Stimulated activated CD8-positive, alpha-beta memory T cell treated with anti-CD3 and anti-CD28 coated beads, Interleukin-4, amount 100 ng/mL, for 1 hour (primary cell): ENCODE data around the gene KCNMA1.

Experiments used
- DNase-seq, 2 donors: peaks; one replicate each; pipeline ENCODE4 v3.0.0-alpha.2; 2020; ENCODE audit warnings: low read depth in 2 of 2, low spot score in 1 of 2

The KCNMA1 gene

GRCh38 chr10:77173615-77174461 lies 463.8 kb downstream of the KCNMA1 start:
- DNase-seq, result peak; percentile 49 to 52

GRCh38 chr10:77172086-77172485 lies 465.5 kb downstream of the KCNMA1 start:
- no peak for DNase-seq

- no peak for DNase-seq
Observed at GRCh38 chr10:77168861-77169260, 468.7 kb downstream of the KCNMA1 start.

DNA sequence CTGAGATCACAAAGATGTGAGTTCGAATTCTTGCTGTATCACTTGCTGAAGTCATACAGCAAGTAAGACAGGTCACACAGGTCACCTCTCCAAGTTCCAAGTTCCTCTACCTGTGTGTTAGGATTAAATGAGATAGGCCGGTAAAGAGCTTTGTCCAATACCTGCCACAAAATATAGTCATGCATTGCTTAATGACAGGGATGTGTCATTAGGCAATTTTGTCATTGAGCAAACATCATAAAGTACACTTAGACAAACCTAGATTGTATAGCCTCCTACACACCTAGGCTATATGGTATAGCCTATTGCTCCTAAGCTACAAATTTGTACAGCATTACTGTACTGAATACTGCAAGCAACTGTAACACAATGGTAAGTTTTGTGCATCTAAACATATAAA lies 469.4 kb downstream of the KCNMA1 start:
- DNase-seq, result no peak

DNA sequence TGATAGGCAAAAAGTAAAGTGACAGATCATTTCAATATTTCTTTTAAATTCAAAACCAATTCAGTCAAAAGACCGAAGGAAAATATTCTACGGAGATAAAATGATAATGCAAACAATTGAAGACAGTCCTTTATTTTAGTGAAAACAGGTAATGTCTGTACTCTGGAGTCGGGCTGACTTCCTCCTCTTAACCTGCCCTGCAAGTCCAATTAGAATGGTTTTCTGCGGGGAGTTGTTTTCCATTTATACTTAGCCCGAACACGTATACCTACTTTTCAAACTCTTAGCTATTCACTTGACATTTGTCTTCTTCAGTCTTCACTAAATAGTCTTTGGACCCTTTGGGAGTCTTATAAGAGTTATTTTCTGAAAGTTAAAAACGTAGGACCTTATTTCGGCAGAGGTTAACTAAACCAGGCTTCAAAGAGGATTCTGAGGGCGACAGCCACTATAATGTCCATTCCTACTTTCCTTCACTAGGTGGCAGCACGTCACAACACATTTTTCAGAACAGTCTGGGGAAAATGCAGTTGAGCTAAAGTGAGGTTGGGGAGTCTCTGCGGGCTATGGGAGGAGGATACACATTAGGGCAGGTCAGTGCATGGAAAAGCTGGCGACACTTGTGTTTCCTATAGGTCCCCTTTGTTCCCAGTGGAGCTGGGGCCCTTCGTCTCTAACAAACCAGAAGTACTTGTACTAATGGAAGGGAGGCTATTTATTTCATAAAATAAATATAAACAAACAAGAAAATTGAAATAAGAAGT lies 472.0 kb downstream of the KCNMA1 start:
- peak in 1 of 2 donors; percentile 9 for DNase-seq

DNA sequence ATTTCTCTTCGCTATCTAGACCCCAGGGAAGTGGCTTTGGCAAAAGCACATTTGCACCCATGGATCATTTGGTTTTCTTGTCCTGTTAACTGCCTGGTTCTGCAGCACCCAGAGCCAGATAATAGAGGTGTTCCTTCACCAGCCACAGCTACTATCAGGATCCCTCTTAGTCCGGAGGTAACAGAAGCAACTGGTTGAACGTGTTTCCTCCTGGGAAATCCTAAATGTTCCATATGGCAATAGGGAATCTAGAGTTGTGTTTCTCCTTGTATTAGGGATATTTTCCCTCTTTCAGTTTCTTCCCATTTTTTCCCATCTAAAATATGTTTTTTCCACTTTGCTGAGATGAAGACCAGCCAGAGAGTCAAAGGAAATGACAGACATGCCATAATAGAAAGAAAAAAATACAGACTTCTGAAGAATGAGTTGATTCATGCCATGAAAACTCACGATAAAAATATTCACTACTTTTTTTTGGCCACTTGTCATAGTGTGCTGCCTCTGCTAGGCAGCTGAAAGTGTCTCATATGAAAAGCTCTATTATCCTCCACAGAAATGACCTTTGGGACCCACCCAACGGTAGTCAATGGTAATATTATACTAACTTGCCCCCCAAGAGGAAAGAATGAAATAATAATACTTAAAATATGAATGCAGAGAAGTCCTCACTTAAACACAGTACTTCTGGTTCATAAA lies 472.8 kb downstream of the KCNMA1 start:
- no peak for DNase-seq

GRCh38 chr10:77163670-77164348 lies 473.8 kb downstream of the KCNMA1 start:
- DNase-seq, result no peak

- no peak for DNase-seq
Observed at GRCh38 chr10:77162697-77163096, 474.9 kb downstream of the KCNMA1 start.

DNA sequence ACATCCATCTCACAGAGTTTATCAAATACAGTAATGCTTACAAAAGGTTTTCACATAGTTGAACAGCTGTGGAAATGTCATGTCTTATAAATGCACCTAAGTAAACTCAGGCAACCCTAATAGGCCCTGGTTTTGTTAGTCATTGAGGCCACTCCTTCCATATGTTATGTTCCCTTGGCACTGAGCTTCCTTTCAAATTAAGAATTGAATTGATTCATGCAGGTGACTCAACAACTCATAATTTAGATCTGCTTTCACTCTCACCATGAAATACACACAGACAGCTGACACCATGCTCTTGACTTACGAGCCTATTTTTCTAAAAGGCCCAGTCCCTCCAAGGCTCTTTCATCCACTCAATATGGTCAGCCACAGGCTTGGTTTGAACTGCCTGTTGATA lies 476.9 kb downstream of the KCNMA1 start:
- DNase-seq, result no peak

DNA sequence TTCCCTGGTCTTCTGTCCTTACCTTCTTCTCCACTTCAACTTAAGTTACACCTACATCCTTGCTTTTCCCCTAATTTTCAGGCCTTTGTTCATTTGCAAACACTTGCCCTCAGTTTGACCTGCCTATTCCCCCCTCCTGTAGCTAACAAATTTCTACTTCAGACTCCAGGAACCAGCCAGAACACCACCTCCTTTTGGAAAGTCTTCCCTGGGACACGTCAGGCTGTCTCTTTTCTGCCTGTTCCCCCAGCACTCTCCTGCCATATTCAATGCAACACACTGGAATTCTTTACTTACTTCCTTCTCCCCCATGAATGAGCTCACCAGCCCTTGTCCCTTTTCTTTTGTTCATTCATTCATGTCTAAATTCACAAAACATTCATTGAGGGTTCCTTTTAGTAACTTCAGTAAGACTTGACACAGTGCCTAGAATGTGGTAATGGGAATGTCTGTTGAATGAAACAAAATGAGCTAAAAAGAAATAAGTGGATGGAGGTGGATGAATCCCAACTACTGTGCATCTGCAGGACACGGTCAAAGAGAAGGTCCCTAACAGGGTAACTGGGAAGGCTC lies 478.0 kb downstream of the KCNMA1 start:
- DNase-seq, result no peak

DNA sequence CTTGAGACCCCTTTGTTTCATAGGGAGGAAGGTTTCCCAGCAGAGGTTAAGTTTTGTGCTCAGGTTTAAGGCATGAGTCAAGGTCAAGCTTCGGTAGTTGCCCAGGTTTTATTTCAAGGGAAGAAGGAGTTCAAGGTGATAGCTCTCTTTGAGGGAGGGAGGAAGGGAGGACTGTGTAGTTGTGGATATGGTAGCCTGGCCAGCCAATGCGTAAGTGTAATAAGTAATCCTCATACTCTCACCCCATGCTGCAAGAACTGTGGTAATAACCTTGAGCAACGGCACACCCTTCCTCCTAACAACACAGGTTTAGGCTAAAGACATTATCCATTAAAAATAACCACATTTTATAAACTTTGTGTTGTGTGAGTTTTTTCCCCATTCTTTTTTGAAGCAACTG lies 478.9 kb downstream of the KCNMA1 start:
- DNase-seq, result no peak

DNA sequence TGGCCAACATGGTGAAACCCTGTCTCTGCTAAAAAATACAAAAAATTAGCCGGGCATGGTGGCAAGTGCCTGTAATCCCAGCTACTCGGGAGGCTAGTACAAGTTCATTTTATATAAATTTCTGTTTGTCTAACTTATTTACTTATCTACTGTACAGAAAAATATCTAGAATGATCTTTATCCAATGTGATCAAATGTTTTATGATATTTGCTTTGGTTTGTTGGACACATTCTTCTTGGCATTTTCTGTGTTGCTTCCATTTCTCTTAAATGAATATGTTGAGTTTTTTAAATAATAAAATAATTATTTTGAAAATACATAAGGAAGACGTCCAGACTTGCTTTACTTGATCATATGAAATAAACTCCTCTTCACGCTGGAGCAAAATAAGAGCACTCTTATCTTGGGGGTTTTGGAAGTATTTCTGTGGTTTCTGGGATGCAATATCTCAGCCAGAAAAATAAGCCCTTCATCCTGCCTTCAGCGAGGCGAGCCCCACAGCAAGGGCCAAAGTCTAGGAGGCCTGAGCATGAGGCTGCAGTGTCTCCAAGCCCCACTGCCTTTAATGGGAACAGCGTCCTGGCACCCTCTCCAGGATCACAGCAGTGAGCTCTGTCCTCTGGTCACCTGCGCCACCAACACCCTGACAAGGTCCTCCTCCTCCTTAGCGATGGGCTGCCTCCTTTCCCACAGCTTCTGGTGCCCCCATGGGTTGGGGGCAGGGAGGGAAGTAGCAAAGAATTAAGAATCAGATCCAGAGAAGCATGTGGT lies 480.2 kb downstream of the KCNMA1 start:
- DNase-seq, result no peak

DNA sequence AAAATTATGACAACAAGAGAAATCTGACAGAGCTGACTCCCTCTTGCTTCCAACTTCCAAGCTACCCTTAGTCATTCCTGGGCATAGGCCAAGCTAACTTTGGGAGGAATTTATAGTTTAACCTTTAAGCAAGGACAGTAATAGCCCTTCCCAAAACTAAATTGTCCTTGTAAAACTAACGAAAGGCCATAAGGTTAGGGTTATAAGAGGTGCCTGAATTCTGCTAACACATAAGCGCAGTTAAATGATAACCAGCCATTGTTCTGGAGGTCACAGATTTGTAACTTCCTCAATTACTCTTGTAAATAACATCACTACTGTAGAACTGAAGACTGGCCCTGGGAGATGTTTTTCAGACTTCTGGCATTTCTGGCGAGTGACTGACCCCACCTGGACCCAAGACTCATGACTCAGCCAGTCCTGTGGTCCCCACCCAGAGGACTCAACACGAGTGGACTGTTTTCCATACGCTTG lies 481.2 kb downstream of the KCNMA1 start:
- no peak for DNase-seq

GRCh38 chr10:77152256-77152655 lies 485.4 kb downstream of the KCNMA1 start:
- no peak for DNase-seq

DNA sequence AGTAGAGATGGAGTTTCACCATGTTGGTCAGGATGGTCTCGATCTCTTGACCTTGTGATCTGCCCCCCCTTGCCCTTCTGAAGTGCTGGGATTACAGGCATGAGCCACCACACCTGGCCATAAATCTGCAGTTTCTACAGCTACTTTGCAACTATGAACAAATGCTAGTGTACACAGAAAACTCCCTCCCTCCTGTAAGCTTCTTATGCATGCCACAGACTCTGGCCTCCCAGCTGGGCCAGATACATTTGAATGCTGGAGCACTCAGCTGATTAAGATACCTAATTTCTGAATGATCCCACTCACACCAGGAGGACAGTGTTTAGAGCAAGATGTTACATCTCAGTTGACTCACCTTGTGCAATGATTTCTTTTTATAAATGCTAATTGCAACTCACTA lies 486.2 kb downstream of the KCNMA1 start:
- DNase-seq, result no peak

DNA sequence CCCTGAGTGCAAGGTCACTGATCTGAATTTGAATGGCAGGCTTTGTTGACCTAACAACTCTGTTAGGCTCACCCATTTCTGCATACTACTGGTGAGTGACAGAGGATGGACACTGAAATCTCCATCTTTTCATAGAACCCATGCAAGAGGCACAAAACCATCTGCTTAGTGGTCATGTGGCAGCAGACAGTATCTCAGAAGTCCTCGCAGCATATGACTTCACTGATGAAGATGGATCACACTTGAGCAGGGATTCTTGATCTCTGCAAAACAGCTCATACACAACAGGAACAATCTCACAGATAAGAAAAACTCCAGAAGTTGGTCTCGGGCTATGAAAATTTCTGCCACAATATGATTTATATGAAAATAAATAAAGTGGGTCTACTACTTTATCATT lies 487.9 kb downstream of the KCNMA1 start:
- DNase-seq, result no peak

GRCh38 chr10:77149001-77149400 lies 488.6 kb downstream of the KCNMA1 start:
- DNase-seq, result no peak

GRCh38 chr10:77147871-77148270 lies 489.7 kb downstream of the KCNMA1 start:
- DNase-seq, result no peak

- no peak for DNase-seq
Observed at GRCh38 chr10:77146712-77147336, 490.8 kb downstream of the KCNMA1 start.

- DNase-seq, result no peak
Observed at GRCh38 chr10:77144656-77145055, 493.0 kb downstream of the KCNMA1 start.
